CD14-positive monocyte (primary cell): ENCODE data around the gene CTTNBP2. TPM values are rescaled to one million over a fixed set of nuclear protein-coding genes. Genes with fewer than 3 reads are reported as not detected.

Experiments
- DNase-seq, 3 donors: peaks; one replicate each; pipeline ENCODE4 v3.0.0-alpha.2; 2011 to 2022
- H2AFZ ChIP-seq: 2 replicates; pipeline ENCODE4 v1.6.0; 2012; ENCODE audit warnings: mild to moderate bottlenecking, low read depth, low read length, inconsistent platforms; ENCODE audit not compliant: insufficient read depth, poor library complexity, severe bottlenecking
- H3K27ac ChIP-seq, 2 donors: 1 replicate in 1 of 2; 2 replicates in 1 of 2; pipeline ENCODE4 v1.5.1; 2012 to 2013; ENCODE audit warnings: low read length in 2 of 2, control low read depth in 1 of 2, inconsistent platforms in 1 of 2, low read depth in 1 of 2, mild to moderate bottlenecking in 1 of 2
- H3K27me3 ChIP-seq, 2 donors: one replicate each; pipeline versions ENCODE4 v1.6.0 to v1.6.1; 2011 to 2013; ENCODE audit warnings: low read length in 2 of 2; ENCODE audit not compliant: control insufficient read depth in 2 of 2, insufficient read depth in 2 of 2
- H3K36me3 ChIP-seq, 2 donors: replicated peaks in 1 of 2; 1 replicate in 1 of 2; 2 replicates in 1 of 2; pipeline versions ENCODE4 v1.5.1 to v1.6.1; 2012 to 2013; ENCODE audit warnings: low read length in 2 of 2, control low read depth in 1 of 2, inconsistent platforms in 1 of 2, mild to moderate bottlenecking in 1 of 2; ENCODE audit not compliant: insufficient read depth in 2 of 2, control insufficient read depth in 1 of 2
- H3K4me1 ChIP-seq, 2 donors: 1 replicate in 1 of 2; 2 replicates in 1 of 2; pipeline versions ENCODE4 v1.5.1 to v1.6.1; 2012 to 2013; ENCODE audit warnings: low read length in 2 of 2, control low read depth in 1 of 2, inconsistent platforms in 1 of 2, mild to moderate bottlenecking in 1 of 2, moderate library complexity in 1 of 2; ENCODE audit not compliant: insufficient read depth in 2 of 2, control insufficient read depth in 1 of 2
- H3K4me2 ChIP-seq: replicated peaks from 2 replicates; pipeline ENCODE3; 2012; ENCODE audit warnings: low read length, moderate library complexity, mild to moderate bottlenecking; ENCODE audit not compliant: poor library complexity, severe bottlenecking; ENCODE audit errors: extremely low read depth
- H3K4me3 ChIP-seq, 3 experiments: fragments of 200-600 bp in 1 of 3; sonication (generic) in 1 of 3; replicated peaks in 1 of 3; 1 replicate in 2 of 3; 2 replicates in 1 of 3; pipeline ENCODE4 v1.5.1; 2011 to 2013; ENCODE audit warnings: low read length in 3 of 3, mild to moderate bottlenecking in 3 of 3, control low read depth in 2 of 3, low read depth in 2 of 3, inconsistent platforms in 1 of 3, moderate library complexity in 1 of 3
- H3K79me2 ChIP-seq: 2 replicates; pipeline ENCODE4 v1.6.0; 2012; ENCODE audit warnings: mild to moderate bottlenecking, control low read depth, inconsistent platforms, low read length, moderate library complexity; ENCODE audit not compliant: insufficient read depth
- H3K9ac ChIP-seq: 2 replicates; pipeline ENCODE4 v1.6.0; 2017; ENCODE audit warnings: low read length, mild to moderate bottlenecking; ENCODE audit not compliant: insufficient read depth, poor library complexity, severe bottlenecking
- H3K9me3 ChIP-seq, 2 donors: replicated peaks in 1 of 2; 1 replicate in 1 of 2; 2 replicates in 1 of 2; pipeline versions ENCODE4 v1.5.1 to v1.6.1; 2012 to 2013; ENCODE audit warnings: low read length in 2 of 2, control low read depth in 1 of 2; ENCODE audit not compliant: control insufficient read depth in 1 of 2, insufficient read depth in 1 of 2
- H4K20me1 ChIP-seq: 2 replicates; pipeline ENCODE4 v1.6.0; 2012; ENCODE audit warnings: mild to moderate bottlenecking, low read length, control low read depth, moderate library complexity; ENCODE audit not compliant: insufficient read depth
- H3K27ac Mint-ChIP-seq, 7 donors: one replicate each; pipeline ENCODE4 v1.8.0; 2020; ENCODE audit warnings: mild to moderate bottlenecking in 7 of 7, mixed read lengths in 7 of 7, moderate library complexity in 6 of 7, inconsistent platforms in 2 of 7
- H3K27me3 Mint-ChIP-seq, 3 donors: one replicate each; pipeline ENCODE4 v1.8.0; 2021 to 2022; ENCODE audit warnings: low read depth in 3 of 3, mild to moderate bottlenecking in 3 of 3, mixed read lengths in 3 of 3, moderate library complexity in 3 of 3, inconsistent platforms in 1 of 3
- H3K36me3 Mint-ChIP-seq, 2 donors: one replicate each; pipeline ENCODE4 v1.8.0; 2020; ENCODE audit warnings: mixed read lengths in 2 of 2, inconsistent platforms in 1 of 2, mild to moderate bottlenecking in 1 of 2
- H3K4me1 Mint-ChIP-seq: one replicate; pipeline ENCODE4 v1.8.0; 2020; ENCODE audit warnings: mild to moderate bottlenecking, mixed read lengths
- H3K4me3 Mint-ChIP-seq, 2 donors: one replicate each; pipeline ENCODE4 v1.8.0; 2020; ENCODE audit warnings: mild to moderate bottlenecking in 2 of 2, mixed read lengths in 2 of 2, moderate library complexity in 1 of 2
- H3K9me3 Mint-ChIP-seq, 7 donors: one replicate each; pipeline ENCODE4 v1.8.0; 2020 to 2022; ENCODE audit warnings: mixed read lengths in 7 of 7, mild to moderate bottlenecking in 6 of 7, moderate library complexity in 6 of 7, inconsistent platforms in 2 of 7
- WGBS: methylation state at CpG from one replicate; pipeline ENCODE4 v1.1.5; 2013; ENCODE audit warnings: missing lambda C conversion rate; ENCODE audit not compliant: insufficient coverage; 5-methylcytosine and 5-hydroxymethylcytosine counted together
- intact Hi-C, 2 donors: fragments of 100-400 bp; cut with micrococcal nuclease; formaldehyde crosslinking; loops; one replicate each; pipeline versions ENCODE4 v1.15.0 to v1.15.1; 2023
- polyA plus RNA-seq, 3 donors: library from polyadenylated mRNA; depleted of rRNA in 1 of 3; unstranded in 2 of 3; stranded (reverse) in 1 of 3; fragments of 300-500 nt in 2 of 3; fragments of >200 nt in 1 of 3; fragmentation: Illumina TruSeq in 2 of 3; gene quantifications; 1 replicate in 2 of 3; 2 replicates in 1 of 3; pipeline ENCODE4 v1.2.3, GENCODE V29; 2012 to 2021
- TF ChIP-seq, protein P1 (sequence below): fragments of 200-600 bp; IDR thresholded peaks from one replicate; pipeline ENCODE4 v1.8.0; 2022; ENCODE audit warnings: antibody characterized with exemption, mild to moderate bottlenecking

Gene CTTNBP2
- polyA plus RNA-seq, 3 donors: 0.38 to 1.4 TPM; not detected in 1

DNA sequence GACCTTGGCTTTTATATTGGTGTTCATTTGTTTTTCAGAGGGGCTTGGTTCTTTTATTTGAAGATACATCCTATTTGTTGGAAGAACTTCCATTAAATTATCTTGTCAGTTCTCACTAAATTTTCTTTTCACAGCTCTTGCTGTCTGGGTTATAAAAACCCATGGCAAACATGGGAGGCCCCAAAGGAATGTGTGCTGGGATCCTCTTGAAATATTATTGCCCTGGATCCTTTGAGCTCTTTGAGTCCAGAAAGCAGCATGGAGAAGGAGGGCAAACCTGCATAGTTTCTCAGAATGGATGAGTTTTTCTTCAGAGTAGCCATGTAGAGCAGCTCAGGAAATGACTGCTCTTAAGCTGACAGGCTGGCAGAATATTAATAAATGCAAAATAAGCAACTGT lies 187.4 kb downstream of the CTTNBP2 start:
- Histone ChIP-seq H3K79me2 (no peaks in the 10 kb centered on the region), H3K27me3 (no peaks in the 10 kb centered on the region), H3K36me3 (no peaks in the 10 kb centered on the region), H3K9ac (no peak overlapping the region), H4K20me1 (no peaks in the 10 kb centered on the region), H2AFZ (no peak overlapping the region), H3K9me3 (no peaks in the 10 kb centered on the region), H3K4me1 (no peaks in the 10 kb centered on the region), H3K27ac (no peak overlapping the region), H3K4me3 (no peak overlapping the region), H3K4me2 (no peak overlapping the region)
- no peak overlapping the region for H3K27ac Mint-ChIP-seq
- H3K9me3 Mint-ChIP-seq: peaks cover 0 to 5% (median 0%) of the 10 kb centered on the region in 7 donors
- H3K36me3 Mint-ChIP-seq: no peaks in the 10 kb centered on the region
- no peak for DNase-seq
- intact Hi-C loops: no loop called here
- H3K4me3 Mint-ChIP-seq: no peak overlapping the region
- no peaks in the 10 kb centered on the region for H3K4me1 Mint-ChIP-seq
- peaks cover 1 to 2% (median 2%) of the 10 kb centered on the region in 3 donors for H3K27me3 Mint-ChIP-seq
- TF ChIP-seq, protein P1, sequence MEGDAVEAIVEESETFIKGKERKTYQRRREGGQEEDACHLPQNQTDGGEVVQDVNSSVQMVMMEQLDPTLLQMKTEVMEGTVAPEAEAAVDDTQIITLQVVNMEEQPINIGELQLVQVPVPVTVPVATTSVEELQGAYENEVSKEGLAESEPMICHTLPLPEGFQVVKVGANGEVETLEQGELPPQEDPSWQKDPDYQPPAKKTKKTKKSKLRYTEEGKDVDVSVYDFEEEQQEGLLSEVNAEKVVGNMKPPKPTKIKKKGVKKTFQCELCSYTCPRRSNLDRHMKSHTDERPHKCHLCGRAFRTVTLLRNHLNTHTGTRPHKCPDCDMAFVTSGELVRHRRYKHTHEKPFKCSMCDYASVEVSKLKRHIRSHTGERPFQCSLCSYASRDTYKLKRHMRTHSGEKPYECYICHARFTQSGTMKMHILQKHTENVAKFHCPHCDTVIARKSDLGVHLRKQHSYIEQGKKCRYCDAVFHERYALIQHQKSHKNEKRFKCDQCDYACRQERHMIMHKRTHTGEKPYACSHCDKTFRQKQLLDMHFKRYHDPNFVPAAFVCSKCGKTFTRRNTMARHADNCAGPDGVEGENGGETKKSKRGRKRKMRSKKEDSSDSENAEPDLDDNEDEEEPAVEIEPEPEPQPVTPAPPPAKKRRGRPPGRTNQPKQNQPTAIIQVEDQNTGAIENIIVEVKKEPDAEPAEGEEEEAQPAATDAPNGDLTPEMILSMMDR: no peak

DNA sequence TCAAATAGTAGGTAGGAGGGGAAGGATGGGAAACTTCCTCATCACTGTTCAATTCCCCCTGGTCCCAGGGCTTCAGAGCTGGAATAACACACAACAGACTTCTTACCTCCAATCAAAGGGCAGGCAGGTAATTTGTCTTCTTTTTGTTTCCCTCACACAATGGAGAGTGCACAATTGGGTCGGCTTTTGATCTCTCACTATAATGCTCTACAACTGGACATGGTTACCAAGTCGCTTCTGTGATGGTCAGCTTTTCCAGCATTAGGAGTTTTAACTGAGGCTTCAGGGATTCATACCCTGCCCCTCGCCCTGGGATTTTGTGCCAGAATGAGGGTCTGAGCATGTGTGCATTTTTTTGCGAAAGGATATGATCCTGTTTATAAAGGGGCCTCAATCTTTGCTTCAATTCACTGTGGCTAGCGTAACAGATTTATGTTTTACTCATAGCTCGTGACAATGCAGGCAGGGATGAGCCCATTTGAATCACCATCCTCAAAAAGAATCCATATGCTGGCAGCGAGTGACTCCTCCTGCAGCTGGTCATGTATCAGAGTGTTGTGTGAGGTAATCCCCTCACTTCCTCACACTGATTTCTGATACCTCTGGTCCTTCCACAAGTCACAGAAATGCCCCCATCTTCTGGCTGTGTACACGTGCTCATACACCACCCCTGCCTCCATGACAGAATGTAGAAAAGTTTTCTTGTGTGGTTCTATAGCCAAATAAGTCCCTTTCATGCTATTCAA lies 189.6 kb downstream of the CTTNBP2 start:
- Histone ChIP-seq H3K79me2 (no peaks in the 10 kb centered on the region), H4K20me1 (no peaks in the 10 kb centered on the region), H3K27me3 (no peaks in the 10 kb centered on the region), H2AFZ (no peak overlapping the region), H3K27ac (no peak overlapping the region), H3K36me3 (no peaks in the 10 kb centered on the region), H3K4me3 (no peak overlapping the region), H3K4me1 (no peaks in the 10 kb centered on the region), H3K4me2 (no peak overlapping the region), H3K9me3 (no peaks in the 10 kb centered on the region), H3K9ac (no peak overlapping the region)
- TF ChIP-seq, protein P1: no peak
- H3K4me1 Mint-ChIP-seq: no peaks in the 10 kb centered on the region
- no peak overlapping the region for H3K4me3 Mint-ChIP-seq
- DNase-seq: no peak
- intact Hi-C loops: no loop called here
- H3K36me3 Mint-ChIP-seq: no peaks in the 10 kb centered on the region
- 93% methylated on average over 3 of the region's 8 CpGs for WGBS
- H3K9me3 Mint-ChIP-seq: peaks cover 0 to 3% (median 0%) of the 10 kb centered on the region in 7 donors
- H3K27ac Mint-ChIP-seq: no peak overlapping the region
- peaks cover 0 to 2% (median 1%) of the 10 kb centered on the region in 3 donors for H3K27me3 Mint-ChIP-seq
